GM21423 (cell line): ENCODE results near the gene SLC39A12.
A peak's percentile ranks its signal among the peaks of the same experiment; 100 is the strongest.

Source experiments
- ATAC-seq: cut with Tn5 transposase; IDR thresholded peaks from one replicate; pipeline ENCODE4 v1.9.1; 2021; ENCODE audit warnings: mild to moderate bottlenecking, moderate library complexity; ENCODE audit not compliant: unreplicated experiment

Gene SLC39A12

GRCh38 chr10:17961551-17962422 is 10.1 kb downstream of the SLC39A12 start:
- ATAC-seq: no peak

DNA sequence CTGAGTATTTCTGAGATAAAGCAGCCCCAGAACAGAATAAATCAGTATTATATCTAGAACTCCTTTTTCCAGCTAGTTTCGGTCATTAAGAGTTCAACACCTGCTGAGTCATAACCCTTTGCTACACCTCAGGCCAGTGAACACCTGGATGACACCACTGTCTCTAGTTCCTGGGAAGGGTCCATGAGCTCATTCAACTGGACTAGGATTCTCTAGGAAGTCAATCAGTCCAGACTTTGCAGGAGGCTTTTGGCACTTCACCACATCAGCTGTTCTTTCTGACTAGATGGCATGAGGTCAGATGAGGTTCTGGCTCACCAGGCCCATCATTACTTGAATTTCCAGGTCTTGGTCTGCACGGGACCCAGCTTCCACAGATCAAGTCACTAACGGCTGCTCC is 11.7 kb downstream of the SLC39A12 start:
- no peak for ATAC-seq

- ATAC-seq: no peak
These were observed 14.0 kb downstream of the SLC39A12 start for GRCh38 chr10:17965649-17966235.

DNA sequence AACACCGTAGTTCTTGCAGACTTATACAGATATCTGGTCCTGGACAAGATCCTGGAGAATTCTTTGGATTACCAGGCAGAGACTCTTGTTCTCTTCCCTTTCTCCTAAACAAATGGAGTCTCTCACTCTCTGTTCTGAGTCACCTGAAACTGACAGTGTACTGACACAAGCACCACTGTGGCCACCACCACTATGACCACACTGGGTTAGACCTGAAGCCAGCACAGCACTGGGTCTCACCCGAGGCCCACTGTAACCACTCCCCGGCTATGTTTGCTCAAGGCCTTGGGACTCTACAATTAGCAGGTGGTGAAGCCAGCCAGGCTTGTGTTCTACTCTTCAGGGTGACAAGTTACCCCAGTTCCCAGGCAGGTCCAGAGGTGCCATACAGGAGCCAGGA is 22.8 kb downstream of the SLC39A12 start:
- no peak for ATAC-seq

DNA sequence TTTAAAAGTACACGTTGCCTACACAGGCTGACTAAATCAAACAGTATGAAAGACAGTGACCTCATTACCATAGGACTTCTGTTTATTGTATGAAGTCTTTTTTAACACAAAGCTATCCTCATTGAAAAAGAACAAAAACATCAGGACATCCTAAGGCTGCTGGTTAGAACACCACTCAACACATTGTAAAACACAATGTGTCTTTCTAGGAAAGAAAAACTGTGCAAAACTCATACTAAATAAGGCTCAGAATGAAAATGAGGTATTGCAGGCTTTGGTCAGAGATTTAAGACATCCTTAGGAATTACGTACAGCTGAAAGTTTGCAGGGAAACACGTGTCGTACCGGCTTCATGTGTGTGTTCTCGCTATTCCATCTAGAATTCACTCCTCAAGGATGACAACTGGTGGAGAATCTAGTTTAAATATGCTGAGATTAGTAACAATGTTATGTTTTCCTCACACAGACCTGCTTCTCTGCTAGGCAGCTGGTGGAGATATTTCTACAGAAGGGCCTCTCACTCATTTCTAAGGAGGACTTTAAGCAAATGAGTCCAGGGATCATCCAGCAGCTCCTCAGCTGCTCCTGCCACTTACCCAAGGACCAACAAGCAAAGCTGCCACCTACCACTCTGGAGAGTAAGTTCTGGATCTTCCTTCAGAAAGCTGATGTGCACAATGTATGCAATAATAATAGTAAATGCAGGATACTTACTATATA is 29.3 kb downstream of the SLC39A12 start:
- ATAC-seq: no peak

DNA sequence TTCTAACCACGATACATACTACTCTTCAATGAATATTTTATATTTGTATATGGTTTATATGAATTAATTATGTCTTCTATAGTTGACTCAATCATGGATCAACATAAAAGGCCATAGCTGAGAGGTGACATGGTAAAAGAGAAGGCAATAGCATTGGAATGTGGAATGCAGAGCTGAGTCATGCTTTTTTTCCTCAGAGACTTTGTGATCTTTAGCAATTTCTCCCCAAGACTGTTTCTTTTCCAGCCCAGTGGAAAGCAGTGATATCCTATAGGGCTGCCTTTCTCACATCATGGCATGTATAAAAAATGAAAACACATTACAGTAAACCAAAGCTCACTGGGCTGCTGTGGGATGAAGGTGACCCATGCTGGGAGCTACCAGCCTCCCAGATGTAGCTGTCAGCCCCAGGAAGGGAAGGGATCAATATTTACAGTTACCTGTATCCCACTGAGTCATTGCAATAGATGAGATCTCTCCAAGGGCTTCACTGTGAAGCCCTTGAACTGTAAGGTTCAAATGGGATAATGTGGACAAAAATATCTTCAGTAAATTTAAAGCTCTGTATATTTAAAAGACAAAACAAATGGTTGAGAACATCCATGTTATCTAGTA is 30.2 kb downstream of the SLC39A12 start:
- no peak for ATAC-seq

GRCh38 chr10:17984056-17984455 is 32.3 kb downstream of the SLC39A12 start:
- ATAC-seq: peak; percentile 86

DNA sequence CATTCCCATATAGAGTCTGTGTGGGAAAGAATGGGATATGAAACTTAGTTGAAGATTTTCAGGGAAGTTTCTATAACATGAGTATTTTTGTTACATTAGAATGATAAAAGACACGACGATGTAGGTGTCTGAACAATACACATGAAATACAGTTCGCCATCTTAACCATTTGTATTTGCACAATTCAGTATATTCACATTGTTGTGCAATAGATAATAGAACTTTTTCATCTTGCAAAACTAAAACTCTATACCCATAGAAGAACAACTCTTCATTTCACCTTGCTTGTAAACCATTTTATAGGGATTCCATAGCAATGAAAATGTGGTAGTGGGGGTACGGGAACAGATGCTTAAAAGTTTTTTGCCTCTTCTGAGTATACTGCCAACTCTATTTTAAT is 32.8 kb downstream of the SLC39A12 start:
- no peak for ATAC-seq

DNA sequence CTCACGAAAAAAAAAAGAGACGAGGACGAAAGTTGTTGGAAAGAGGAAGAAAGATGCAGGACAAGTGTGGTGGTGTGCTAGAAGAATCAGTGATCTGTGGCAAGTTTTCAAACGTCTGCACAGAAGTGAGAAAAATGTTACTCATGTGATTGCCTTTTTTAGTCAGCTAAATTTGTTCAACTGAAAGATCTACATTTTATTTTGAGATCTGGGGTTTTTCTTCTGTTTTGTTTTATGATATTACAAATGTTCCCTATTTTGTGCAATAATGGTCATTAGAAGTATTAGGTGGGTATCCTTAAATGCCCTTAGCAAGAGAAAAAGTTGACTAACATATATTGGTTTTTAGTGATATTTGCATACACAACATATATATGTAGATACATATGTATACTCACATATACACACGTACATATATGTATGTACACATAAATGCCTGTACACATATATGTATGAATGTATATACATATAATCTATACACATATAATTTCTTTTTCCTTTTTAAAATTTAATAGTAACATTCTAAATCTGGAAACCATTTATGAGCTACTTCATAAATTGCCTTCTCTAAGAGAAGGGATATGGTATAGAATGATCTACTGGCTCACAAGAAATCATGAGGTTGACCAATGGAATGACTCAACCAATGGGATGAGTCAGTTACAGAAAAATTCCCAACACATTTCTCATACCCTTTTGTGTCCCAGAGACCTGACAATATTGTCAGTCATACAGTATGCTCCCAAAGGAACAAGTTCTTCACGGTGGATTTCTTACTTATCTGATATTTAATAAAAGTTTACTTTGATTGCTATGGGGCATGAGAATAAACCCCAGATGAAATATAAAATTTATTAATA is 38.4 kb downstream of the SLC39A12 start:
- ATAC-seq: peak; percentile 84

DNA sequence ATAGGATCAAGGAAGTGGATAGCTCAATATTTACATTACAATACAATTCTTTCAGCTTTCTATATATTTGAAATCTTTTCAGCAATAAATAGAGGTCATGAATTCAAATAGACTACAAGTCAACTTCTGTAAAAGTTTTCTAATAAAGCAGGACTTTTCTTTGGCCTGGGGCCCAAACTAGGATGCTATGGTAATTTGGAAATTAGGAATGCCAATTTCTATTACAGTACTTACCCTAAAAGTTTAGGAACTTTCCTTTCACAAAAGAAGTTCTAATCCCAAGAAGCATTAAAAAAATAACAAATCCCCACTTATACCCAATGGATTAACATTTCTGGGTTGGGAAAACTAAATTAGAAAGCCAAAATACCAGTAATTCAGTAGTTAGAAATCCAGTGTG is 40.5 kb downstream of the SLC39A12 start:
- ATAC-seq: no peak

DNA sequence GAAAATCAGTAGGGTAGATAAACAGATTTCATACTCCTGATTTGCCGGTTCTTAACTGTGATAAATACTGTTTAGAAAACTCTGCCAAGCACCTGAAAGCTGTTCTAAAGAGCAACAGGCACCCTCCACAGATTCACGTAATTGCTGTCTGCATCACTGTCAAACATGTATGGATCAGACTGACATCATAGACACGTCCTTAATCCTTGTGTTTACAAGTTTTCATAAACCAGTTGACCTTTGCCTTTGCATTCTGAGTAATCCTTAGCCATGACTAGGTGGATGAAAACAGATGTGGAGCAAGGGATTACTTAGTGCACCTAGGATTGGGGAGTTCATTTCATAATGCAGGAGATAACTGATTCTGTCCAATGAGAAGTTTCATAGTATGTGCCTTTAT is 41.6 kb downstream of the SLC39A12 start:
- ATAC-seq: no peak

- no peak for ATAC-seq
These were observed 48.9 kb downstream of the SLC39A12 start for GRCh38 chr10:18000601-18001000.

GRCh38 chr10:18005445-18005780 is 53.7 kb downstream of the SLC39A12 start:
- ATAC-seq: no peak

DNA sequence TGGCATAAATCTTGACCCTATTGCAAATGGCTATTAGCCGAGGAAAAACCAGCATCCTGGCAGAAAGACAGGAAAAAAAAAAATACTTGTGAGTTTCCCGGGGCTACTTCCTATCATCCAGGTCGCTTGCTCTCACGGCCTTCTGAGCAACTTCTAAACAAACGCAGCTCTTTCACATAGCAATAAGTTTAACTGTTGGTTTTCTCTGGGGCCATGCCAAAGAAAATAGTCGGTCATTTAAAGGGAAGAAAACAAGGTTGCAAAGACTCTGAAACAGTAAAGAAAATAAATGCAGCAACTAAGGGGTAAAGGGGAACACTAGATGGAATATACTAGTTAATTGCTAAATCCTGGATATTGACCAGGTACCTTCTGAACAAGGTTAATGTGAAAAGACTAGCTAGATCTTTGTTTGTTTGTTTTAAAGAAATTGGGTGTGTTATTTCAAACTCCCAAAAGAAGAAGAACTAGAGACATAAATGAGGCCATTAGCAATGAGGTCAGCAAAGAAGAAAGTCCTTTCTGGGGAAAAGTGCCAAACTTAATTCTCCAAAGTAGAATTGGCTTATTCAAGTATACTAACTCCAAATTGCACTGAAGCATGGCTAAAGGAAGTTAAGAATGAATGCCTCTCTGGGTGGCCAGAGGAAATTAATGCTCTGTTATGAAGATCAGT is 54.2 kb downstream of the SLC39A12 start:
- no peak for ATAC-seq

GRCh38 chr10:18008986-18009385 is 57.3 kb downstream of the SLC39A12 start:
- ATAC-seq: no peak

DNA sequence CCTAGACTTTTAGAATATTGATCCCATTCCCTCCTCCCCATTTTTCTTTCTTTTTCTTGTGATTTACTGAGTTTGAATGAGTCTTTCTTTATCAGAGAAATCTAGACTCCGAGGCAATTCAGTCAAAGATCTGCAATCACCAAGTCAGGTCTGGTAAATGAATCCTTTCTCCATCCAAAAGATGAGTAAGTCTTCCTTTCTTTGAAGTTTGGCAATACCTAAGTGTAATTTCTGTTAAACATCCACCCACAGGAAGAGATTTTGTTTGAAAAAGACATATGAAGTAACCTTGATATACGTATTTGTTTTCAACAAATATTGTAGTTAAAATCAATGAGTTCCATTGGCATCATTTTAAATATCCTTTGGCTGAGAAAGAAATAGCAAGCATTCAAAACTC is 58.3 kb downstream of the SLC39A12 start:
- ATAC-seq: no peak

- ATAC-seq: no peak
These were observed 68.8 kb downstream of the SLC39A12 start for GRCh38 chr10:18020523-18020922.

- ATAC-seq: no peak
These were observed 70.2 kb downstream of the SLC39A12 start for GRCh38 chr10:18021725-18022480.
